K562 (cell line): ENCODE measurements around the gene C2CD2L. TPM values are rescaled to one million over a fixed set of nuclear protein-coding genes. Genes with fewer than 3 reads are reported as not detected.

ENCODE experiments used
- CBFA2T3 ChIP-seq: fragments of 450-650 bp; IDR thresholded peaks from 2 replicates; pipeline ENCODE4 v1.6.1; 2017
- CSDE1 ChIP-seq, 2 experiments: fragments of 450-650 bp; IDR thresholded peaks; 2 replicates each; pipeline ENCODE4 v1.6.1; 2016; ENCODE audit warnings: mild to moderate bottlenecking in 1 of 2
- ETV1 ChIP-seq: fragments of 450-650 bp; conservative IDR thresholded peaks from 2 replicates; pipeline ENCODE4 v1.6.1; 2016; ENCODE audit warnings: missing genetic modification characterization, control low read depth, low read depth, missing compliant biosample characterization
- MTA2 ChIP-seq: fragments of 450-650 bp; IDR thresholded peaks from 2 replicates; pipeline ENCODE4 v1.6.1; 2016; ENCODE audit warnings: low read depth
- REST ChIP-seq, 2 experiments: fragments of 450-650 bp; formaldehyde crosslinking in 1 of 2; IDR thresholded peaks; 2 replicates each; pipeline versions ENCODE4 v1.4.0 to v1.6.1; 2014 to 2020; ENCODE audit warnings: mild to moderate bottlenecking in 2 of 2, borderline replicate concordance in 1 of 2, low read depth in 1 of 2
- RFX5 ChIP-seq: IDR thresholded peaks from 2 replicates; pipeline ENCODE4 v1.6.1; 2011; ENCODE audit warnings: low read depth, mild to moderate bottlenecking, improper control_type of control experiment, low read length
- ZBTB1 ChIP-seq: sonication (generic); formaldehyde crosslinking; IDR thresholded peaks from 2 replicates; pipeline ENCODE4 v1.8.1; 2023; ENCODE audit warnings: missing genetic modification reagents, low read depth, mild to moderate bottlenecking, borderline replicate concordance
- ZBTB7A ChIP-seq: IDR thresholded peaks from 2 replicates; pipeline ENCODE4 v1.6.1; 2011; ENCODE audit warnings: low read depth, mild to moderate bottlenecking, low read length, moderate library complexity, borderline replicate concordance; ENCODE audit not compliant: control insufficient read depth
- ZFX ChIP-seq: sonication (generic); formaldehyde crosslinking; IDR thresholded peaks from 2 replicates; pipeline ENCODE4 v1.8.0; 2022; ENCODE audit warnings: mild to moderate bottlenecking, missing genetic modification reagents, moderate library complexity
- ZNF282 ChIP-seq: sonication (generic); formaldehyde crosslinking; IDR thresholded peaks from 2 replicates; pipeline ENCODE4 v1.8.1; 2023; ENCODE audit warnings: missing genetic modification reagents
- ZNF318 ChIP-seq, 2 experiments: fragments of 450-650 bp; IDR thresholded peaks; 2 replicates each; pipeline ENCODE4 v1.6.1; 2016; ENCODE audit warnings: mild to moderate bottlenecking in 2 of 2, borderline replicate concordance in 1 of 2, low read depth in 1 of 2, moderate library complexity in 1 of 2
- polyA plus RNA-seq, 8 experiments: library from polyadenylated mRNA; depleted of rRNA in 4 of 8; stranded (reverse) in 5 of 8; unstranded in 3 of 8; fragments of >200 nt; fragmentation: Nextera tagmentation in 2 of 8; fragmentation: Illumina TruSeq in 1 of 8; extraction: Ambion mirVana in 2 of 8; extraction: Trizol in 1 of 8; gene quantifications; 2 replicates each; pipeline versions ENCODE4 v1.2.1 to v1.2.3, GENCODE V29; 2011 to 2014; ENCODE audit warnings: inconsistent platforms in 1 of 8, missing spikeins in 1 of 8
- total RNA-seq, 7 experiments: library from RNA; depleted of rRNA in 6 of 7; stranded (reverse); fragments of >200 nt in 6 of 7; fragmentation: Illumina TruSeq in 2 of 7; extraction: Trizol in 2 of 7; gene quantifications; 2 replicates each; pipeline versions ENCODE4 v1.2.1 to v1.2.3, GENCODE V29; 2011 to 2021; ENCODE audit warnings: low replicate concordance in 1 of 7

The C2CD2L gene
- total and polyA plus RNA-seq, 9 of the 15 experiments (the other 6 are each of a cell fraction or from before 2014, with no cell fraction given) = 0.66 to 41.2 (median 14.8) TPM

- 0 out of 4 replicates have a peak, but pooled peaks of 1 of the 2 experiments have one; percentile 54 for TF ChIP-seq ZNF318 (IDR thresholded peaks at IDR 0.05; ENCODE audit: borderline replicate concordance in 1 of 2, low read depth in 1 of 2)
- TF ChIP-seq CBFA2T3 = no peak
- peak; percentile 85 for TF ChIP-seq ETV1 (tag)
- TF ChIP-seq ZFX = peak; percentile 73
- TF ChIP-seq RFX5 = no peak
- no peak for TF ChIP-seq MTA2
- TF ChIP-seq CSDE1 (IDR thresholded peaks at IDR 0.05) = peak in 1 of 2 experiments; percentile 96; a peak in 2 of 4 replicates
- TF ChIP-seq ZBTB1 (CRISPR knock-in tag) = no peak
- no peak for TF ChIP-seq ZNF282 (CRISPR knock-in tag)
- TF ChIP-seq ZBTB7A = no peak
- TF ChIP-seq REST (IDR thresholded peaks at IDR 0.05; ENCODE audit: borderline replicate concordance) = peak; percentile 38
- TF ChIP-seq REST (CRISPR knock-in tag; IDR thresholded peaks at IDR 0.05; ENCODE audit: low read depth) = no peak
Observed at GRCh38 chr11:119101759-119102423, 5.3 kb upstream of the C2CD2L start, which contains the start of gene DPAGT1 (continued).
